Measurements from ENCODE around the gene INF2.
"Not testable (repeated sequence)": the region's sequence is repeated elsewhere in the genome, so short reads cannot be mapped to it uniquely, and the experiment has no call there.

The INF2 gene

GRCh38 chr14:104657101-104657524 is 32.3 kb upstream of the INF2 start:
- DNase-seq (ENCODE audit: low spot score), result no peak

GRCh38 chr14:104657563-104658324 is 31.7 kb upstream of the INF2 start:
- DNase-seq (ENCODE audit: low spot score), result no peak

- no peak for DNase-seq (ENCODE audit: low spot score)
These were observed 31.1 kb upstream of the INF2 start for GRCh38 chr14:104658325-104658712.

- DNase-seq (ENCODE audit: low spot score), result no peak
These were observed 30.3 kb upstream of the INF2 start for GRCh38 chr14:104659146-104659545.

GRCh38 chr14:104659764-104660523 is 29.5 kb upstream of the INF2 start:
- DNase-seq (ENCODE audit: low spot score), result no peak

GRCh38 chr14:104660597-104660996 is 28.8 kb upstream of the INF2 start:
- no peak for DNase-seq (ENCODE audit: low spot score)

GRCh38 chr14:104661086-104661485 is 28.3 kb upstream of the INF2 start:
- DNase-seq (ENCODE audit: low spot score), result no peak

GRCh38 chr14:104661528-104662157 is 27.8 kb upstream of the INF2 start:
- not testable (repeated sequence) for DNase-seq (ENCODE audit: low spot score)

GRCh38 chr14:104662472-104662871 is 26.9 kb upstream of the INF2 start:
- not testable (repeated sequence) for DNase-seq (ENCODE audit: low spot score)

- DNase-seq (ENCODE audit: low spot score), result no peak
These were observed 25.3 kb upstream of the INF2 start for GRCh38 chr14:104664107-104664506.

- no peak for DNase-seq (ENCODE audit: low spot score)
These were observed 24.8 kb upstream of the INF2 start for GRCh38 chr14:104664588-104664987.

- peak; percentile 53 for DNase-seq (ENCODE audit: low spot score)
These were observed 24.2 kb upstream of the INF2 start for GRCh38 chr14:104665114-104665656.

GRCh38 chr14:104665657-104666522 is 23.5 kb upstream of the INF2 start:
- DNase-seq (ENCODE audit: low spot score), result no peak

GRCh38 chr14:104666523-104666895 is 22.9 kb upstream of the INF2 start:
- not testable (repeated sequence) for DNase-seq (ENCODE audit: low spot score)

- DNase-seq (ENCODE audit: low spot score), result no peak
These were observed 22.4 kb upstream of the INF2 start for GRCh38 chr14:104666981-104667380.

- no peak for DNase-seq (ENCODE audit: low spot score)
These were observed 19.7 kb upstream of the INF2 start for GRCh38 chr14:104669697-104670096.

- not testable (repeated sequence) for DNase-seq (ENCODE audit: low spot score)
These were observed 18.0 kb upstream of the INF2 start for GRCh38 chr14:104671330-104671977.

GRCh38 chr14:104672119-104672518 is 17.3 kb upstream of the INF2 start:
- DNase-seq (ENCODE audit: low spot score), result not testable (repeated sequence)

- no peak for DNase-seq (ENCODE audit: low spot score)
These were observed 15.9 kb upstream of the INF2 start for GRCh38 chr14:104673481-104673880.

- DNase-seq (ENCODE audit: low spot score), result no peak
These were observed 14.0 kb upstream of the INF2 start for GRCh38 chr14:104675447-104675846.

GRCh38 chr14:104676130-104676693 is 13.2 kb upstream of the INF2 start:
- DNase-seq (ENCODE audit: low spot score), result no peak

Data from hepatic stellate cell (primary cell).